Left ventricle myocardium superior (tissue), 1 donor: ENCODE results near the gene DISP2. TPM values are rescaled to one million over a fixed set of nuclear protein-coding genes. Genes with fewer than 3 reads are reported as not detected.

Source experiments
- ATAC-seq: fragments of 200-7000 bp; cut with Tn5 transposase; one replicate; pipeline ENCODE4 v1.9.1; 2020; ENCODE audit warnings: mild to moderate bottlenecking, moderate library complexity
- DNase-seq: peaks from one replicate; pipeline ENCODE4 v3.0.0-alpha.2; 2020
- intact Hi-C: fragments of 100-400 bp; cut with micrococcal nuclease; formaldehyde crosslinking; loops from one replicate; pipeline ENCODE4 v1.11.0; 2022
- total RNA-seq: library from RNA; stranded (reverse); fragmentation: NEBNext Ultra II Directional; extraction: Animal tissue kit (Norgen Biotek cat#: 25700); gene quantifications from one replicate; pipeline ENCODE4 v1.2.1, GENCODE V29; 2021
- donor health status: DM: no; HTN: yes; CAD: no; lungs with severe emphysema.

The DISP2 gene
- total RNA-seq, 1 donor from 2014 or later, result 5.2 TPM

DNA sequence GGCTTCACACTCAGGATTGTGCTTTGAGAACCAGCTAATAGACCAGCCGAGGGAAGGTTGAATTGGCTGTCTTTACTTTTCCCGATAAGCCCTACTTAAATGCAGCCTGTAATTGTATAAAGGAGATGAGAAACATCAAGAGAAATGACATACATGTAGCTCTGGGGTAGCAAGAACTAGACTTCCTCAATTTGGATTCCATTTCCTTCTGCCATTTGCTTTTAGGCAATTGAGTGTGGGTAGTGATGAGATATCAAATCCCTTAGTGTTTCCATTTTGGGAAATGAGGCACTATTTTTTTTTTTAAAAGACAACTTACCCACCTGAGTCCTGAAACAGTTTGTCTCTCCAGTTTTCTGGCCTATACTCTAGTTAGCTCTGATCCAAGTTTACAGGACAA, 32.3 kb upstream of the DISP2 start:
- intact Hi-C loops, result no loop called here
- no peak for DNase-seq
- ATAC-seq, result no peak

DNA sequence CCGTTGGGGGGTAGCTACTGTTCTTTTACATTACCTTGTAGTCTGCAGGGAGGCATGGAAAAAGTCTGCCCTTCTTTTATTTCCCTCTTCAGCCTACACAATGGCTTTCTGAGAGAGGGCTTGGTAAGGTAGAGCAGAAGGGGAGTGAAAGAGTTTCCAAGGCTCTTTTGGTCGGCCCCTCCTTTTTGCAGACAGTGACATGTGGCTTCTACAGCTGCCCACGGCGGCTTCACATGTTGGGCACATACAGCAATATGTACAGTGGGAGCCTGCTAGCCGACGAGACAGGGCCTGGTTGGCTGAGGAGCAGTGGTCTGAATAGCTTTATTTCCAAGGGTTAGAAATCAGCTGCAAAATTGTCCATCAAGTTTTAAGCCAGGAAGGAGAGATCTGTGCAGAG, 30.6 kb upstream of the DISP2 start:
- no peak for ATAC-seq
- DNase-seq, result no peak
- intact Hi-C loops, result no loop called here

DNA sequence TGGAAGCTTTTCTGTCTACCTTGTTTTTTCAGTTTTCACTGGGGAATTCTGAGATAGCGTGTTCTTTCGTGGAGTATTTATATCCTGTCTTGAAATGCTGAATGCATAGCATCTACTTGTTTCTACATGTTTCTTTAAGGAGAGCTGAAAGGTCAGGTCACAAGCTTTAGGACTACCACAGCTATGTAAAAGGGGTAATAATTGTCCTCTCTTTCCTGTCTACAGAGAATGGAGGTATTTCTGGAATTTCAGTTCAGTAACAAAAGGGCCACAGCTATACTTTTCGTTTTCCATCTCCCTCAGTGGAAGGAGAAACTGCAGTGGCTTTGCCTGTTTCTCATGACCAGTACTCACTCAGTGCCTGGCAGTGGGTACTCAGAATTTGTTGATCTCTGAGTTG, 29.8 kb upstream of the DISP2 start:
- ATAC-seq, result no peak
- intact Hi-C loops, result no loop called here
- no peak for DNase-seq

DNA sequence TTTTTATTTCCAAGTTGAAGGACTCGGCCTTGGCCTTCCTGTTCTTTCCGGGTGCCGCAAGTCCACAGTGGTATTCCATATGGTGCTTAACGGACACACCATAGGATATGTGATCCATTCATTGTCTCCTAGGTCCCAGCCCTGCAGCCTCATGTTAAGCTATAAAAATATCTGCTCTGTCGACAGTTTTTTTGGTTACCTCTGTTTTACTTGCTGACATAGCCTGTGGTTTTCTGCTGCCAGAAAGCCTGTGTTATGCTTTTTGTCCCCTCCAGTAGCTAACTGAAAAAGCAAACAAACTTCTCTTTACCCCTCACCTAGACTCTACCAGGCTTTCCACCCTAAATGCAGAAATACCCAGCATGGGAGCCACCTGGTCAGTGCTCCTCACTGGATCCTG, 29.3 kb upstream of the DISP2 start:
- DNase-seq (no peak), ATAC-seq (no peak)
- intact Hi-C loops, result no loop called here

GRCh38 chr15:40329804-40330203, 28.2 kb upstream of the DISP2 start:
- no peak for DNase-seq
- intact Hi-C loops, result no loop called here
- no peak for ATAC-seq

GRCh38 chr15:40330368-40330836, 27.6 kb upstream of the DISP2 start:
- ATAC-seq (peak; percentile 50), DNase-seq (peak; percentile 46)
- intact Hi-C loops, result no loop called here

GRCh38 chr15:40331026-40331425, 27.0 kb upstream of the DISP2 start:
- DNase-seq (no peak), ATAC-seq (no peak)
- intact Hi-C loops, result no loop called here

DNA sequence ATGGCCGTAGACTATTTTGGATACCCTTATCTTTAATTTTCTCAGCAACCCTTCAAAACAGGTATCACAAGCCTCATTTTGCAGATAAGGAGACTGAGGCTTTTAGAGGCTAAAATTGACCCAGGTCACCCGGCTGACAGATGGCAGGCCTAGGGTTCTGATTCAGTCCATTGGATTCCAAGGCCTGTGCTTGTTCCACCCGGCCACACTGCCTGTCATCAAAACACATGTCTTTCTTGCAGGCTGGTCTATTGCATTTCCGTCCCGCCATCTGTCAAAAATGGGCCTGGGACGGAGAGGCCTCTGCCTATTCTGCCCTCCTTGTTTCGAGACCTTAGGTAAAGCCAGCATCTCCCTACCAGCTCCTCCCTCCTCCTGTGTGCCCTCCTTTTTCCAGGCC, 26.4 kb upstream of the DISP2 start:
- intact Hi-C loops, result no loop called here
- DNase-seq (no peak), ATAC-seq (no peak)

- intact Hi-C loops, result no loop called here
- DNase-seq (no peak), ATAC-seq (no peak)
Measured at GRCh38 chr15:40332113-40332781, 25.8 kb upstream of the DISP2 start.

- intact Hi-C loops, result no loop called here
- peak; percentile 23 for ATAC-seq
- peak; percentile 79 for DNase-seq
Measured at GRCh38 chr15:40333922-40334492, 24.0 kb upstream of the DISP2 start.

GRCh38 chr15:40334541-40334940, 23.5 kb upstream of the DISP2 start:
- no peak for DNase-seq
- intact Hi-C loops, result no loop called here
- ATAC-seq, result no peak

GRCh38 chr15:40334941-40335795, 22.9 kb upstream of the DISP2 start:
- ATAC-seq (no peak), DNase-seq (no peak)
- intact Hi-C loops, result no loop called here

GRCh38 chr15:40335938-40336743, 21.9 kb upstream of the DISP2 start:
- DNase-seq (no peak), ATAC-seq (no peak)
- intact Hi-C loops, result no loop called here

DNA sequence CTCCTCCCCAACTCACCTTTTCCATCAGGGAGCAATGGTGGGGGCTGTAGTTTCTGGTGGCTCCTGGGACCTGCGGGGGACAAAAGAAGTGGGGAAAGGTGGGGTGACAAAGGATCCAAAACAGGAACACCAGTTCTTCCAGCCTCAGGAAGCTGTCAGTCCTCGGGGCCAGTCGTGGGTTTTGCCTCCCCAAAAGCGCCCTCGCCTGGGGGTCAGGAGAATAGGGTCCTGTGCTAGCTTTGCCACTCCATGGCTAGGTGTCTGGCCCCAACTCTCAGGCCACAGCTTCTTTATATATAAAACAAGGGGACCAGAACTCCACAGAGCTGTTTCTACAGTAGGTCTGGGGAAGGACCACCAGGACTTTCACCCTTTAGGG, 21.3 kb upstream of the DISP2 start:
- DNase-seq, result no peak
- ATAC-seq, result no peak
- intact Hi-C loops, result no loop called here

GRCh38 chr15:40337597-40337996, 20.4 kb upstream of the DISP2 start:
- intact Hi-C loops, result no loop called here
- ATAC-seq (no peak), DNase-seq (no peak)

DNA sequence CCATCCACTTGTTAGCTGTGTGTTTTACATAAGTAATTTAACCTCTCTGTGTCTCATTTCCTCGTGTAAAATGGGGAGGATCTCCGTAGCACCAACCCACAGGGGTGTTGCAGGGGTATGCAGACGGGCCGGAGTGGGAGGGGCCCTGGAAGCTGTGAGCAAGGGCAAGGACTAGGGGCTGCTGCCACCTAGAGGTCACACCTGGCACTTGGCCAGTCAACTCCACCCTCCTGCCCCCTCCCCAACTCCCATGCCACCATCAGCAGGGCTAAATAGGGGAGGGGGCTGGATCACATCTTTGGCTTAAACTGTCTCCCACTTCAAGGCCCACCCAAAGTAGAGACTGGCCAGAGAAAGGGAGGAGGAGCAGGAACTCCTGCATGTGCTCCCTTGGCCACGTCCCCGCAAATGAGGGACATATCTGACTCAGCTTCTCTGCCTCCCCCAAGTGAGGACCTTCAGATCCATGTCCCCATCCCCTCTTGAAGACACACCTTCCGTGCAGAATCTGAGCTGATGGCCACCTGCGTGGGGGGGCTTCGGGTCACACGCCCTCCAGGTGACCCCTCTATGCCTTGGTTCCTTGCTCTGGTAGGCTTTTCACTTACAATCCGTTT, 19.9 kb upstream of the DISP2 start:
- peak; percentile 29 for ATAC-seq
- intact Hi-C loops, result no loop called here

GRCh38 chr15:40338921-40339620, 18.9 kb upstream of the DISP2 start:
- peak; percentile 53 for ATAC-seq
- intact Hi-C loops, result no loop called here
- DNase-seq, result peak; percentile 61

More for the DNA sequence above, 19.9 kb upstream of the DISP2 start:
- peak; percentile 85 for DNase-seq

- DNase-seq, result peak; percentile 45
- intact Hi-C loops, result no loop called here
- peak; percentile 11 for ATAC-seq
Measured at GRCh38 chr15:40339621-40339945, 18.4 kb upstream of the DISP2 start.
